ENCODE data around the gene TTYH3.

Gene TTYH3

DNA sequence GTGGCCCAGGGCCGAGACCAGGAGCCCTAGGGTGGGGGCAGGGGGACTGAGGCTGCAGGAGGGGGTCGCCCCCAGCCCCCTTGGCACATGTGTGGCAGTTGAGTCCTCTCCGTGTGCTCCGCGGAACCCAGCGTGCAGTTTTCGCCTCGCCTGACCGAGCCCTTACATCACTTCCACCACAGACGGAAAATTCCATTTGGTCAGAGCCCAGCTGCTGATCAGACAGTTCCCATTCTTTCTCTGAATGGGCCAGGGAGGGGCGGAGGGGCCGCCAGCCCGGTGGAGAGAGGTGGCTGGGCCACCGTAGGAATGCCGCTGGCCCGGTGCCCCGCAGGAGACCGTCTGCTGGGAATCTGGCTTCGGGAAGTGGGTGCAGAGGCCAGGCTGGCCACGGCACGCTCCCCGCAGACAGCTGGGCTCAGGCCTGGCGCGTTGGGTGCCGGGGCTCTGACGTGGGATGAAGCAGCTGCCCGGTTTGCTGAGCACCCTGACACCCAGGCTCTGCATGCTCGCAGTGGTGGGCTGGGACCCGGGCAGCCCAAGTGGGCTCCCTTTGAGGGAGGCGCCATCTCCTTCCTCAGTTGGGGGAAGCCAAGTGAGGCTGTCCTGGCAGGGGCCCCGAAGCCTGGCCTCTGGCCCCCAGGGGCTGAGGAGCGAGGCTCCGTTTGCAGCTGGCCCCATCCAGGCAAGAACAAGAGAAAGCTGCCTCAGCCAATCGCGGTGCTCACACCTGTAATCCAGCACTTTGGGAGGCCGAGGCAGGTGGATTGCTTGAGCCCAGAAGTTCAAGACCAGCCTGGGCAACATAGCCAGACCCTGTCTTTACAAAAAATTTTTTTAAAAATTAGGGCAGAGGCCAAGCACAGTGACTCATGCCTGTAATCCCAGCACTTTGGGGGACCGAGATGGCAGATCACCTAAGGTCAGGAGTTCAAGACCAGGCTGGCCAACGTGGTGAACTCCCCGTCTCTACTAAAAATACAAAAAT is 9.9 kb downstream of the TTYH3 start:
- peaks cover 13% of the 10 kb centered on the region for H3K4me1 ChIP-seq (ENCODE audit: control insufficient read depth, insufficient read depth, low read length, poor library complexity, severe bottlenecking)
- no peak overlapping the region for H3K27ac ChIP-seq (ENCODE audit: insufficient read depth, low read length, poor library complexity, severe bottlenecking)
- no peak for DNase-seq
- no peaks in the 10 kb centered on the region for H3K27me3 ChIP-seq (replicated peaks; ENCODE audit: control insufficient read depth, insufficient read depth, low read length, poor library complexity, severe bottlenecking)
- H3K36me3 ChIP-seq (ENCODE audit: control insufficient read depth, insufficient read depth, low read length): no peaks in the 10 kb centered on the region
- H3K9me3 ChIP-seq (ENCODE audit: control insufficient read depth, low read length): no peaks in the 10 kb centered on the region
- no peak overlapping the region for H3K4me3 ChIP-seq (ENCODE audit: insufficient read depth, low read depth, low read length, poor library complexity, severe bottlenecking)

- H3K4me3 ChIP-seq (ENCODE audit: insufficient read depth, low read depth, low read length, poor library complexity, severe bottlenecking): no peak overlapping the region
Measured at GRCh38 chr7:2643386-2644219, 11.8 kb downstream of the TTYH3 start.

GRCh38 chr7:2644220-2644561 is 12.4 kb downstream of the TTYH3 start:
- Histone ChIP-seq H3K36me3 (ENCODE audit: control insufficient read depth, insufficient read depth, low read length) (no peaks in the 10 kb centered on the region), H3K27ac (ENCODE audit: insufficient read depth, low read length, poor library complexity, severe bottlenecking) (no peak overlapping the region), H3K4me3 (ENCODE audit: insufficient read depth, low read depth, low read length, poor library complexity, severe bottlenecking) (no peak overlapping the region), H3K4me1 (ENCODE audit: control insufficient read depth, insufficient read depth, low read length, poor library complexity, severe bottlenecking) (peaks cover 13% of the 10 kb centered on the region), H3K9me3 (ENCODE audit: control insufficient read depth, low read length) (no peaks in the 10 kb centered on the region), H3K27me3 (replicated peaks; ENCODE audit: control insufficient read depth, insufficient read depth, low read length, poor library complexity, severe bottlenecking) (no peaks in the 10 kb centered on the region)
- no peak for DNase-seq

More at GRCh38 chr7:2643386-2644219, 11.8 kb downstream of the TTYH3 start:
- Histone ChIP-seq H3K27me3 (replicated peaks; ENCODE audit: control insufficient read depth, insufficient read depth, low read length, poor library complexity, severe bottlenecking) (no peaks in the 10 kb centered on the region), H3K9me3 (ENCODE audit: control insufficient read depth, low read length) (no peaks in the 10 kb centered on the region), H3K27ac (ENCODE audit: insufficient read depth, low read length, poor library complexity, severe bottlenecking) (no peak overlapping the region), H3K4me1 (ENCODE audit: control insufficient read depth, insufficient read depth, low read length, poor library complexity, severe bottlenecking) (peaks cover 13% of the 10 kb centered on the region), H3K36me3 (ENCODE audit: control insufficient read depth, insufficient read depth, low read length) (no peaks in the 10 kb centered on the region)
- no peak for DNase-seq

- no peak for DNase-seq
- no peak overlapping the region for H3K4me3 ChIP-seq (ENCODE audit: insufficient read depth, low read depth, low read length, poor library complexity, severe bottlenecking)
- no peaks in the 10 kb centered on the region for H3K9me3 ChIP-seq (ENCODE audit: control insufficient read depth, low read length)
- H3K27ac ChIP-seq (ENCODE audit: insufficient read depth, low read length, poor library complexity, severe bottlenecking): no peak overlapping the region
- no peaks in the 10 kb centered on the region for H3K27me3 ChIP-seq (replicated peaks; ENCODE audit: control insufficient read depth, insufficient read depth, low read length, poor library complexity, severe bottlenecking)
- peaks cover 13% of the 10 kb centered on the region for H3K4me1 ChIP-seq (ENCODE audit: control insufficient read depth, insufficient read depth, low read length, poor library complexity, severe bottlenecking)
- no peaks in the 10 kb centered on the region for H3K36me3 ChIP-seq (ENCODE audit: control insufficient read depth, insufficient read depth, low read length)
Measured at GRCh38 chr7:2644562-2645273, 12.9 kb downstream of the TTYH3 start.

- H3K9me3 ChIP-seq (ENCODE audit: control insufficient read depth, low read length): no peaks in the 10 kb centered on the region
- no peaks in the 10 kb centered on the region for H3K36me3 ChIP-seq (ENCODE audit: control insufficient read depth, insufficient read depth, low read length)
- no peak for DNase-seq
- no peak overlapping the region for H3K4me3 ChIP-seq (ENCODE audit: insufficient read depth, low read depth, low read length, poor library complexity, severe bottlenecking)
- no peak overlapping the region for H3K27ac ChIP-seq (ENCODE audit: insufficient read depth, low read length, poor library complexity, severe bottlenecking)
- H3K4me1 ChIP-seq (ENCODE audit: control insufficient read depth, insufficient read depth, low read length, poor library complexity, severe bottlenecking): peaks cover 13% of the 10 kb centered on the region
- no peaks in the 10 kb centered on the region for H3K27me3 ChIP-seq (replicated peaks; ENCODE audit: control insufficient read depth, insufficient read depth, low read length, poor library complexity, severe bottlenecking)
Measured at GRCh38 chr7:2645274-2645868, 13.6 kb downstream of the TTYH3 start.

- Histone ChIP-seq H3K4me3 (ENCODE audit: insufficient read depth, low read depth, low read length, poor library complexity, severe bottlenecking) (no peak overlapping the region), H3K4me1 (ENCODE audit: control insufficient read depth, insufficient read depth, low read length, poor library complexity, severe bottlenecking) (peaks cover 13% of the 10 kb centered on the region), H3K27me3 (replicated peaks; ENCODE audit: control insufficient read depth, insufficient read depth, low read length, poor library complexity, severe bottlenecking) (no peaks in the 10 kb centered on the region), H3K27ac (ENCODE audit: insufficient read depth, low read length, poor library complexity, severe bottlenecking) (no peak overlapping the region), H3K9me3 (ENCODE audit: control insufficient read depth, low read length) (no peaks in the 10 kb centered on the region), H3K36me3 (ENCODE audit: control insufficient read depth, insufficient read depth, low read length) (no peaks in the 10 kb centered on the region)
- no peak for DNase-seq
Measured at GRCh38 chr7:2646336-2646679, 14.5 kb downstream of the TTYH3 start.

- H3K27ac ChIP-seq (ENCODE audit: insufficient read depth, low read length, poor library complexity, severe bottlenecking): no peak overlapping the region
- no peak overlapping the region for H3K4me3 ChIP-seq (ENCODE audit: insufficient read depth, low read depth, low read length, poor library complexity, severe bottlenecking)
- H3K4me1 ChIP-seq (ENCODE audit: control insufficient read depth, insufficient read depth, low read length, poor library complexity, severe bottlenecking): peaks cover 13% of the 10 kb centered on the region
- no peaks in the 10 kb centered on the region for H3K36me3 ChIP-seq (ENCODE audit: control insufficient read depth, insufficient read depth, low read length)
- H3K9me3 ChIP-seq (ENCODE audit: control insufficient read depth, low read length): no peaks in the 10 kb centered on the region
- no peak for DNase-seq
- H3K27me3 ChIP-seq (replicated peaks; ENCODE audit: control insufficient read depth, insufficient read depth, low read length, poor library complexity, severe bottlenecking): no peaks in the 10 kb centered on the region
Measured at GRCh38 chr7:2646680-2647571, 15.1 kb downstream of the TTYH3 start.

DNA sequence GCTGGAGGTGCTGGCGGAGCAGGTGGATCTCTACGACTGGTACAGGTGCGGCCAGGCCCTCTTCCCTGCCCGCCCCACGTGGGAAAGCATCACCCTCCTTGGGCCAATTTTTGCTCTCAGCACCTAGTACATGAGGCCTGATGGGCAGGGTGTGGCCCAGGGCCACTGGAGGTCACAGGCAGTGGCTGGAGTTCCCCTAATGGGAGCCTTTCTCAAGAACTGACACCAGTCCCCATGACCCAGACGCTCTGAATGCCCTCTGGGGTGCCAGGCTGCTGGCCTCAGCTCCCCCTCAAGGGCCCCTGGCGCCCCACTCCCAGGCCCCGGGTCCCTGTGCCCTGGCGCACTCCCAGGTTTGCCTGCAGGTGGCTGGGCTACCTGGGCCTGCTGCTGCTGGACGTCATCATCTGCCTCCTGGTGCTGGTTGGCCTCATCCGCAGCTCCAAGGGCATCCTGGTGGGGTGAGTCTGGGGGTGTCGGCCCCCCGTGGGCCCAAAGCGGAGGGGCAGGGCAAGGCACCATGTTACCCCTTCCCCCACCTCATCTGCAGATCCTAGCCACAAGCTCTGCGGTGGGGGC is 15.9 kb downstream of the TTYH3 start:
- no peak for DNase-seq
- no peak overlapping the region for H3K4me3 ChIP-seq (ENCODE audit: insufficient read depth, low read depth, low read length, poor library complexity, severe bottlenecking)
- no peaks in the 10 kb centered on the region for H3K36me3 ChIP-seq (ENCODE audit: control insufficient read depth, insufficient read depth, low read length)
- peaks cover 13% of the 10 kb centered on the region for H3K4me1 ChIP-seq (ENCODE audit: control insufficient read depth, insufficient read depth, low read length, poor library complexity, severe bottlenecking)
- H3K9me3 ChIP-seq (ENCODE audit: control insufficient read depth, low read length): no peaks in the 10 kb centered on the region
- H3K27me3 ChIP-seq (replicated peaks; ENCODE audit: control insufficient read depth, insufficient read depth, low read length, poor library complexity, severe bottlenecking): no peaks in the 10 kb centered on the region
- no peak overlapping the region for H3K27ac ChIP-seq (ENCODE audit: insufficient read depth, low read length, poor library complexity, severe bottlenecking)
